Measurements from ENCODE around the gene RAMP1.
"Not testable (repeated sequence)": the region's sequence is repeated elsewhere in the genome, so short reads cannot be mapped to it uniquely, and the experiment has no call there.

RAMP1 gene

GRCh38 chr2:237863689-237864443 is 4.4 kb downstream of the RAMP1 start:
- DNase-seq (ENCODE audit: low read depth in 2 of 2), result no peak

- DNase-seq (ENCODE audit: low read depth in 2 of 2), result no peak
These were observed 5.1 kb downstream of the RAMP1 start for GRCh38 chr2:237864444-237864931.

DNA sequence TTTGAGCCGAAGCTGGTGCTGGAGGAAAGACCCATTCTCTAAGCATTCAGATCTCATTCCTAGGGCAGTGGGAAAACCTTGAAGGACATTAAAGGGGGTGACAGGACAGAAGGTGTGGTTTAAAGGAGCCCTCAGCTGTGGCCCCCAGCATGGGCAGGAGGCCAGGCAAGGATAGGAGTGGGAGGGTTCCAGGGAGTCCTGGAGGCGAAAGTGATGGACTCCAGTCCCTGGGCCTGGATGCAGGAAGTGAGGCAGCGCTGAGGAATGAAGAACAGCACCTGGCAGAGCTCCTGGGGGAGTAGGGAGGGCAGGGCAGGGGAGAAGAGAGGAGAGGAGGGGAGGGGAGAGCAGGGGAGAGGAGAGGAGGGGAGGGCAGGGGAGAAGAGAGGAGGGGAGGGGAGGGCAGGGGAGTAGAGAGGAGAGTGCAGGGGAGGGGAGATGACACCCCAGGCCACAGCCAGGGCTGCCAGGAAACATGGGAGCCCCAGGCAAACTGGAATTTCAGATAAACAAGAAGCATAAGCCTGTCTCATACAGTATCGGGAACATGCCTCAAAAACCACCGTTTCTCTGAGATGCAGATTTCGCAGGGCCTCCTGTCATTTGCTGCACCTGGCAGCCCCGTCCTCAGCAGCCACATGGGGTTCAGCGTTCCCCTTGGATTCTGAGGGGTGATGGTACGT is 5.7 kb downstream of the RAMP1 start:
- DNase-seq (ENCODE audit: low read depth in 2 of 2), result no peak

GRCh38 chr2:237865623-237866041 is 6.2 kb downstream of the RAMP1 start:
- no peak for DNase-seq (ENCODE audit: low read depth in 2 of 2)

DNA sequence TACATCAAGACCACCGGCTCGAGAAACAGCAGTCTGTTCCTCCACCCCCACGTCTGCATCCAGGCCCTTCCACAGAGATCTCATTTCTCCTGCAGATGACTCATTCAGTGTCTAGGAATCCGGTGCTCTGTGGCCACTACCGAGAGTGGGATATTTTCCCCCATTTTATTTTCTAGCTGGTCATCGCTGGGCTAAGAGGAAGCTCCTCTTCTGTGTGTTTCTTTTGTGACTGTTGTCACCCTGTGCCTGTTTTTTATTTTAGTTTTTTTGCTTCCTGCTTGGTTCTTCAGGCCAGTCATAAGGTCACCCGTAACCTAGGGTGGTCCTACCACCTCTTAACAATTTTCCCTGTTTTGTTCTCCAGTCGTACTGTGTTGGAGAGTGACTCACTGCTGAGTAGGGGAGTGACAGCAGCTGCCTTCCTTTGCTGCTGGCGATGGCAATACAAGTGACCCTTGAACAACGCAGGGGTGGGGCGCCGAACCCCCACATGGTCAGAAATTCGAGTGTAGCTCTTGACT is 6.7 kb downstream of the RAMP1 start:
- DNase-seq (ENCODE audit: low read depth in 2 of 2), result no peak

GRCh38 chr2:237867465-237867864 is 8.0 kb downstream of the RAMP1 start:
- DNase-seq (ENCODE audit: low read depth in 2 of 2), result no peak

GRCh38 chr2:237868074-237868473 is 8.7 kb downstream of the RAMP1 start:
- DNase-seq (ENCODE audit: low read depth in 2 of 2), result not testable (repeated sequence)

- no peak for DNase-seq (ENCODE audit: low read depth in 2 of 2)
These were observed 9.4 kb downstream of the RAMP1 start for GRCh38 chr2:237868631-237869342.

DNA sequence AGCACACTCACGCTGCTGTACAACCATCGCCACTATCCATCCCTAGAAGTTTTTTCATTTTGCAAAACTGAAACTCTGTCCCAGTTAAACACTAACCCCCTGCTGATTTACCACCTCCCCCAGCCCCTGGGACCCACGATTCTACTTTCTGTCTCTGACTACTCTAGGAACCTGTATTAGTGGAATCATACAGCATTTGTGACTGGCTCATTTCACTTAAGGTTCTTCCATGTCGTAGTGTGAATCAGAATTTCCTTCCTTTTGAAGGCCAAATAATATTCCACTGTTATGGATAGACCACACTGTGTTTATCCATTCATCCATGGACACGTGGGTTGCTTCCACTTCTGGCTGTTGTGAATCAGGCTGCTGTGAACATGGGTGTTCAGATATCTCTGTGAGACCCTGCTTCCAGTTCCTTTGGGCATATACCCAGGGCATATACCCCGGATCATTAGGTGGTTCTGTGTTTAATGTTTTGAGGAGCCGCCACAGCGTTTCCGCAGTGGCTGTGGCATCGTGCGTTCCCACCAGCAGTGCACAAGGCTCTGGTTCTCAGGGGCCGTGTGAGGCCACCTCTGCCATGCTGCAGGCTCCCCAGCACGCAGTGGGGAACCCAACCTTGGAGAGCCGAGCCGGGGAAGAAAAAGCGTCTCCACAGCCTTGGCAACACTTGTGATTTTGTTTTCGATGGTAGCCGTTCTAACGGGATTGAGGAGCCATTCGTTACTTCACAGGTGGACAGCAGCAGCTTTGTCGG is 10.1 kb downstream of the RAMP1 start:
- DNase-seq (ENCODE audit: low read depth in 2 of 2), result no peak

GRCh38 chr2:237870126-237870525 is 10.7 kb downstream of the RAMP1 start:
- no peak for DNase-seq (ENCODE audit: low read depth in 2 of 2)

- DNase-seq (ENCODE audit: low read depth in 2 of 2), result no peak
These were observed 11.6 kb downstream of the RAMP1 start for GRCh38 chr2:237870754-237871651.

DNA sequence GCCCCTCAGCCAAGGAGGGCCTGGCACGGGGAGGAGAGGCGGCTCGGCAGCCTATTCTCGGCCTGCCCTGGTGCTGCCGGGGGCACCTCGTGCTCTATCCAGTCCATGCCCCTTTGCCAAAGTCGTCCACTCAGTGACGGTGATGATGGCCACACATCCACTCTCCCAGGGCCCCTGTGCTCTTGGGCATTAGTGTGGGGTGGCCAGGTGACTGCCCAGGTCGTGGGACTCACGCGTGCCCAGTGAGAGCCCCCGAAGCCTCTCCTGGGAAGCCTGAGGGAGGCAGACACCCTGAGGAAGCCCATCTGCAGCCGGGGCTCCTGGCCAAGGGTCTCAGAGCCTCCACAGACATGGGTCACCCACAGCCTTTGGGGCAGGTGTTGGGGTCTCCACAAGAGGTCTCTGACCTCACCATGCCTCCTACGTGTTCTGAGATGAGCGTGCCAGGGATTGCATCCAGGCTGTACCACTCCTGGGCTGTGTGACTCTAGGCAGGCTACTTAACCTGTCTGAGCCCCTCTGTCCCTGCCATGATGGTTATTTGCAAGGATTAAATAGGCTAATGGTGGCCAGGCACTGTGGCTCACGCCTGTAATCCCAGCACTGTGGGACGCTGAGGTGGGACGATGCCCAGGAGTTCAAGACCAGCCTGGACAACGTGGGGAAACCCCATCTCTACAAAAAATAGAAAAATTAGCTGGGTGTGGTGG is 12.9 kb downstream of the RAMP1 start:
- DNase-seq (ENCODE audit: low read depth in 2 of 2), result no peak

- DNase-seq (ENCODE audit: low read depth in 2 of 2), result no peak
These were observed 14.0 kb downstream of the RAMP1 start for GRCh38 chr2:237873421-237873831.

DNA sequence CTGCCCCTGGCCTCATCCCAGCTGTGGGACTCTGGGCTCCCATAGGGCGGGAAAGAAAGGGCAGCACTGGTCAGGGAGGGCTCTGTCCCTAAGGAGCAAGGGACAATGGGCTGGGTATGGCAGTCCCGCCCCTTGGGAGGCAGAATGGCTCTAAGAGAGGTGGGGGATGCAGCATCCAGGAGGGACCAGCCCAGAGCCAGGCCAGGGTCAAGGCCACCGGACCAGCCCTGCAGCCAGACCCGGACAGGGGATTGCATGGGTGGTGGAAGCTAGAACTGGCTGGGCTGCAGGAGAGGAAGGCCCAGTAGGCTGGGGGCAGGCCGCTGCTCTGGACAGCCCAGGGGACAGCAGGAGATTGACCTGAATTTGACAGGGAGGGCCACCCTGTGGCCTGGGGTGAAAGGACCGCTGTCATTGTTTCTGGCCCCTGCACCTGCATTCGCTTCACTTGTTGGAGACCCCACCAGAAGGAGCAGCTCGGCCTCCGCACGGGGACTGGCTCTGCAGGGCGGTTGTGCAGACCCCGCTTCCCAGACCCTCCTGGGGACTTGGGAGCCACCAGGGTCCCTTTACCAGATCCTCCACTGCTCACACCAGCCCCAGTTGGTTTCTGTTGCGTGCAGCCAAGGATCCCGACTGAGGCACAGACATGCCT is 14.6 kb downstream of the RAMP1 start:
- no peak for DNase-seq (ENCODE audit: low read depth in 2 of 2)

- DNase-seq (ENCODE audit: low read depth in 2 of 2), result no peak
These were observed 15.2 kb downstream of the RAMP1 start for GRCh38 chr2:237874585-237875161.

GRCh38 chr2:237875256-237876060 is 16.0 kb downstream of the RAMP1 start:
- no peak for DNase-seq (ENCODE audit: low read depth in 2 of 2)

DNA sequence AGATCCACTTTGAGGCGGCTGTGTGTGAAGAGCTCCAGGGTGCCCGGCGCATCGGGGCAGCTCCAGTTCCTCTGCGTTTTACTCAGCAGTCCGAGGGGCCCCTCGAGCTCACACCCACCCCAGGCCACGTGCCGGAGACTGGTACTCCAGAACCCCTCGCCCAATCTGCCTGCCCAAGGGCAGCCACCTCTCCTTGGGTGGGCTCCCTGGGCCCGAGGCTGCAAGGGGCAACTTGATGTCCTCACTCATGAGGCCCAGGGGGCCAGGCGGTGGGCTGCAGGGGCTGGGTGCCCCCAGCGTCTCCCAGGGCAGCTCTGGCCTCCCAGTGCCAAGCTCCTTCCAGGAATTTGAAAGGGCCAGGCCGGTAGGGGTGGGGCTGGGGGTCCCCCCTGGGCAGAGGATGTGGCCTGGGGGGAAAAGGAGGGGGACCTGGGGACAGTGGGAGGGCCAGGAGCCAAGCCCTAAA is 16.7 kb downstream of the RAMP1 start:
- no peak for DNase-seq (ENCODE audit: low read depth in 2 of 2)

DNA sequence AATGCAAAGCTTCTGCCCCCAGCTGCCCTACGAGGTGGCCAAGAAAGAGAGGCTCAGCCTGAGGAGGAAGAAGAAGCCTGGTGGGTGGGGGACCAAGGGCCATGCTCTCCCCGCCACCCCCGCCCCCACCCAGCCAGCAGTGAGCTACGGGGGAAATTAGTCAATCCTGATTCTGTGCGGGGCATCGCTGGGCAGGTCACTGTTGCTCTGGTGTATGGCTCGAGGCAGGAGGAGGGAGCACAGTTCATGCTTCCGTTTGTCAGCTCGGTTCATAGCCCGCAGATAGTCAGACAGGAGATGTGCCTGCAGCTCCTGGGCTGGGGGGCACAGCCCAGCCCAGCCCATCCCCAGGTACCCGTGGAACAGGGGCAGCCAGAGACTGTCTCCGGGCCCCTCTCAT is 17.1 kb downstream of the RAMP1 start:
- no peak for DNase-seq (ENCODE audit: low read depth in 2 of 2)

All from fibroblast of skin of left quadriceps (primary cell).